ENCODE data around the gene JAKMIP2.

DNA sequence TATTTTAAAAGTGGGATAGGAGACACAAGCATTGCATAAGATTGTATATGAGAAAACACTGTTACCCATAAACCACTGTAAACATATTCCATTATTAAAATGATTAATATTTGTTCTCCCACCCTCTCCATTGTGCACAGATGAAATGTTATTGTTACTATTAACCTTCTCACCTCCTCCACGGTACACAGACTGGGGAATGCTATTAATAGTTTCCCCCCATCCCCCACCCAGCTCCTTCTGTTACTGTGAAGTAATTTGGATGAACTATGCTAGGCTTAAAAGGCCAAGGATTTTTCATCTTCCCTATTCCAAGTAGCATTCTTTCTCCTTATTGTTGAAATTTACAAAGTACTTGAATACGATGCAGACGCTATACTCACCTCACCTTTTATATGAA lies 91.4 kb downstream of the JAKMIP2 start:
- TF ChIP-seq, protein P1, sequence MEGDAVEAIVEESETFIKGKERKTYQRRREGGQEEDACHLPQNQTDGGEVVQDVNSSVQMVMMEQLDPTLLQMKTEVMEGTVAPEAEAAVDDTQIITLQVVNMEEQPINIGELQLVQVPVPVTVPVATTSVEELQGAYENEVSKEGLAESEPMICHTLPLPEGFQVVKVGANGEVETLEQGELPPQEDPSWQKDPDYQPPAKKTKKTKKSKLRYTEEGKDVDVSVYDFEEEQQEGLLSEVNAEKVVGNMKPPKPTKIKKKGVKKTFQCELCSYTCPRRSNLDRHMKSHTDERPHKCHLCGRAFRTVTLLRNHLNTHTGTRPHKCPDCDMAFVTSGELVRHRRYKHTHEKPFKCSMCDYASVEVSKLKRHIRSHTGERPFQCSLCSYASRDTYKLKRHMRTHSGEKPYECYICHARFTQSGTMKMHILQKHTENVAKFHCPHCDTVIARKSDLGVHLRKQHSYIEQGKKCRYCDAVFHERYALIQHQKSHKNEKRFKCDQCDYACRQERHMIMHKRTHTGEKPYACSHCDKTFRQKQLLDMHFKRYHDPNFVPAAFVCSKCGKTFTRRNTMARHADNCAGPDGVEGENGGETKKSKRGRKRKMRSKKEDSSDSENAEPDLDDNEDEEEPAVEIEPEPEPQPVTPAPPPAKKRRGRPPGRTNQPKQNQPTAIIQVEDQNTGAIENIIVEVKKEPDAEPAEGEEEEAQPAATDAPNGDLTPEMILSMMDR (IDR thresholded peaks at IDR 0.05): no peak
- no peak for TF ChIP-seq FOXM1 (IDR thresholded peaks at IDR 0.05; ENCODE audit: low read depth)
- TF ChIP-seq, protein P2, sequence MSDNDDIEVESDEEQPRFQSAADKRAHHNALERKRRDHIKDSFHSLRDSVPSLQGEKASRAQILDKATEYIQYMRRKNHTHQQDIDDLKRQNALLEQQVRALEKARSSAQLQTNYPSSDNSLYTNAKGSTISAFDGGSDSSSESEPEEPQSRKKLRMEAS (IDR thresholded peaks at IDR 0.05; ENCODE audit: low read depth): no peak
- TF ChIP-seq, protein P3, sequence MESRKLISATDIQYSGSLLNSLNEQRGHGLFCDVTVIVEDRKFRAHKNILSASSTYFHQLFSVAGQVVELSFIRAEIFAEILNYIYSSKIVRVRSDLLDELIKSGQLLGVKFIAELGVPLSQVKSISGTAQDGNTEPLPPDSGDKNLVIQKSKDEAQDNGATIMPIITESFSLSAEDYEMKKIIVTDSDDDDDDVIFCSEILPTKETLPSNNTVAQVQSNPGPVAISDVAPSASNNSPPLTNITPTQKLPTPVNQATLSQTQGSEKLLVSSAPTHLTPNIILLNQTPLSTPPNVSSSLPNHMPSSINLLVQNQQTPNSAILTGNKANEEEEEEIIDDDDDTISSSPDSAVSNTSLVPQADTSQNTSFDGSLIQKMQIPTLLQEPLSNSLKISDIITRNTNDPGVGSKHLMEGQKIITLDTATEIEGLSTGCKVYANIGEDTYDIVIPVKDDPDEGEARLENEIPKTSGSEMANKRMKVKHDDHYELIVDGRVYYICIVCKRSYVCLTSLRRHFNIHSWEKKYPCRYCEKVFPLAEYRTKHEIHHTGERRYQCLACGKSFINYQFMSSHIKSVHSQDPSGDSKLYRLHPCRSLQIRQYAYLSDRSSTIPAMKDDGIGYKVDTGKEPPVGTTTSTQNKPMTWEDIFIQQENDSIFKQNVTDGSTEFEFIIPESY (IDR thresholded peaks at IDR 0.05; ENCODE audit: borderline replicate concordance, low read depth): no peak
- no peak for TF ChIP-seq FOSL2 (IDR thresholded peaks at IDR 0.05; ENCODE audit: borderline replicate concordance, low read depth)
- no peak for TF ChIP-seq RCOR1 (IDR thresholded peaks at IDR 0.05; ENCODE audit: low read length)
- no peak for TF ChIP-seq JUND (IDR thresholded peaks at IDR 0.05)
- TF ChIP-seq POLR2AphosphoS5 (IDR thresholded peaks at IDR 0.05; ENCODE audit: low read depth, low read length): no peak
- no peak for TF ChIP-seq MXI1 (IDR thresholded peaks at IDR 0.05; ENCODE audit: low read depth, low read length)
- TF ChIP-seq EP300 (IDR thresholded peaks at IDR 0.05; ENCODE audit: borderline replicate concordance in 1 of 2, low read depth in 1 of 2, low read length in 1 of 2): no peak
- TF ChIP-seq, protein P4, sequence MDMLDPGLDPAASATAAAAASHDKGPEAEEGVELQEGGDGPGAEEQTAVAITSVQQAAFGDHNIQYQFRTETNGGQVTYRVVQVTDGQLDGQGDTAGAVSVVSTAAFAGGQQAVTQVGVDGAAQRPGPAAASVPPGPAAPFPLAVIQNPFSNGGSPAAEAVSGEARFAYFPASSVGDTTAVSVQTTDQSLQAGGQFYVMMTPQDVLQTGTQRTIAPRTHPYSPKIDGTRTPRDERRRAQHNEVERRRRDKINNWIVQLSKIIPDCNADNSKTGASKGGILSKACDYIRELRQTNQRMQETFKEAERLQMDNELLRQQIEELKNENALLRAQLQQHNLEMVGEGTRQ (IDR thresholded peaks at IDR 0.05; ENCODE audit: borderline replicate concordance, low read depth, low read length): no peak
- no peak for TF ChIP-seq TEAD4 (IDR thresholded peaks at IDR 0.05; ENCODE audit: borderline replicate concordance, insufficient read depth)
